HUES64 (cell line): ENCODE results near the gene TMC1.

Source experiments
- H3K27ac ChIP-seq: 2 replicates; pipeline ENCODE4 v1.7.0; 2013; ENCODE audit warnings: low read depth, low read length, inconsistent platforms
- H3K27me3 ChIP-seq: 2 replicates; pipeline ENCODE4 v1.6.1; 2013; ENCODE audit warnings: mild to moderate bottlenecking, low read length; ENCODE audit not compliant: insufficient read depth
- H3K36me3 ChIP-seq: 2 replicates; pipeline ENCODE4 v1.6.1; 2013; ENCODE audit warnings: mild to moderate bottlenecking, low read length; ENCODE audit not compliant: insufficient read depth
- H3K4me1 ChIP-seq: 2 replicates; pipeline ENCODE4 v1.6.1; 2013; ENCODE audit warnings: mild to moderate bottlenecking, low read length, moderate library complexity; ENCODE audit not compliant: insufficient read depth
- H3K4me3 ChIP-seq: 2 replicates; pipeline ENCODE4 v1.5.1; 2013; ENCODE audit warnings: mild to moderate bottlenecking, low read length, moderate library complexity
- H3K9ac ChIP-seq: 2 replicates; pipeline ENCODE4 v1.6.1; 2013; ENCODE audit warnings: mild to moderate bottlenecking, low read depth, low read length
- H3K9me3 ChIP-seq: 2 replicates; pipeline ENCODE4 v1.6.1; 2013; ENCODE audit warnings: low read depth, low read length; ENCODE audit not compliant: insufficient read depth
- WGBS: fragments of 150-250, 120-280 bp; methylation state at CpG from one replicate; pipeline ENCODE4 v1.1.7; 2013; ENCODE audit warnings: missing lambda C conversion rate; 5-methylcytosine and 5-hydroxymethylcytosine counted together

The TMC1 gene

DNA sequence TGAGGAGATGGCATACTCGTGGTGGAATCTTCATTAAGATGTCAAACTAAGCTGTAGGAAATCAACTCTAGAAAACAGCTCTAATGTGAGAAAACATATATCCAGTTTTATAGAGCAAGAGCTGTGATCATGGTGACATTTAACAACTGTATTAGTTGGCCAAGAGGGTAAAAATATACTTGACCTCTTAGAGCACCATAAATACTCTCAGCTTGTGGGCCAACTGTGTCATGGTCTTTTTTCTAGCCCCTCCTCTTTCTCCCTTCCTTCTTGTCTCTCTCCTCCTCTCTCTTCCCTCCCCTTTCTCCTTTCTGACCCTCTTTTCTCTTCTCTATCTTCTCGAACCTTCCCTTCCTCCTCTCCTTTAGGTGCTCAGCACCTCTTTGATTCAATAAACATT lies 54.7 kb downstream of the TMC1 start:
- Histone ChIP-seq H3K27ac (no peak overlapping the region), H3K9me3 (no peaks in the 10 kb centered on the region), H3K9ac (no peak overlapping the region), H3K36me3 (no peaks in the 10 kb centered on the region), H3K4me1 (peaks cover 4% of the 10 kb centered on the region; the same call in 1 of the 2 replicates), H3K4me3 (no peak overlapping the region), H3K27me3 (no peaks in the 10 kb centered on the region)
- 92% methylated on average over 2 of the region's 2 CpGs for WGBS

DNA sequence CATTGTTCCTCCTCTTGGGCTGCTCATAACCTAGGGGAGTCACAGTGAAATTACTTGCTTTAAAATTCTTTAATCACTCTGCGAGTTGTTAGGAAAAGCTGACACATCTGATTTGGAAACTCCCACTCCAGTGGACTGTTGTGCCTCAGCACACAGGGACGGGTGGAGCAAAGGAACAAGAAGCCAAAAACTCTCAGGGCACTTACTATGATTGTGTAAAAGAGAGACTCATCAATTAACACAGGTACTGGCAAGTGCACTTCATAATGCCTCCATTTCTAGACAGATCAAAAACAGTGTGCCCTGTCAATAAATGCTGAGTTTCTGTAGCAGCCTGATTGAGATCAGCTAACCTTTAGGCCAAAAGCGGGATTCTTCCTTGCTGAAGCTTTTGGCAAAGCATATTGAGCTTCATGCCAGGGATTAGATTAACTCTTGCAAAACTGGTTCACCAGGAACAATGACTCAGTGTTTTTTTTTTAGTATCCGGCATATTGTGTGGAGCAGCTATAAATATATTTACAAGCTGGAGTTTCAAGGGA lies 55.9 kb downstream of the TMC1 start:
- Histone ChIP-seq H3K27ac (no peak overlapping the region), H3K27me3 (no peaks in the 10 kb centered on the region), H3K36me3 (no peaks in the 10 kb centered on the region), H3K4me1 (peaks cover 4% of the 10 kb centered on the region; the same call in 1 of the 2 replicates), H3K4me3 (no peak overlapping the region), H3K9me3 (no peaks in the 10 kb centered on the region), H3K9ac (no peak overlapping the region)
- 93% methylated on average over 4 of the region's 4 CpGs for WGBS

DNA sequence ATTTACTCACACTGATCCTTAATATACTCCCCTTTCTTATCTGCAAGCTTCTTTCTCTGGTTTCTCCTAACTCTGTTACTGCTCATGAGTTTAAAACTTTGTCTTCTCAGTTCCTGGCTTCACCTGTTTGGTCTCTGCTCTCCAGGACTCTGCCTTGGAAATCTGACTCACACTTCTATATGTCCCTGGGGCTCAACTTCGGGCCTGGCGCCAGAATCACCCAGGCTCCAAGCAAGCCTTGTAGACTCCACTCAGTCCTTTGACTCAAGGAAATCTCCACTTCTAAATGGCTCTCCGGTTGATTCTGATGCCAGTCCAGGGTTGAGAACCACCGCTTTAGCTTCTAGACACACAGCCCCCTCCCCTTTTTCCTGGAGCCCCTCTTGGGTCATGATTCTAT lies 57.8 kb downstream of the TMC1 start:
- no peak overlapping the region for H3K9ac ChIP-seq
- 94% methylated on average over 4 of the region's 4 CpGs for WGBS
- no peak overlapping the region for H3K27ac ChIP-seq
- H3K4me3 ChIP-seq, result no peak overlapping the region
- H3K27me3 ChIP-seq, result no peaks in the 10 kb centered on the region
- H3K36me3 ChIP-seq, result no peaks in the 10 kb centered on the region
- H3K4me1 ChIP-seq, result peaks cover 4% of the 10 kb centered on the region; the same call in 1 of the 2 replicates
- H3K9me3 ChIP-seq, result no peaks in the 10 kb centered on the region

DNA sequence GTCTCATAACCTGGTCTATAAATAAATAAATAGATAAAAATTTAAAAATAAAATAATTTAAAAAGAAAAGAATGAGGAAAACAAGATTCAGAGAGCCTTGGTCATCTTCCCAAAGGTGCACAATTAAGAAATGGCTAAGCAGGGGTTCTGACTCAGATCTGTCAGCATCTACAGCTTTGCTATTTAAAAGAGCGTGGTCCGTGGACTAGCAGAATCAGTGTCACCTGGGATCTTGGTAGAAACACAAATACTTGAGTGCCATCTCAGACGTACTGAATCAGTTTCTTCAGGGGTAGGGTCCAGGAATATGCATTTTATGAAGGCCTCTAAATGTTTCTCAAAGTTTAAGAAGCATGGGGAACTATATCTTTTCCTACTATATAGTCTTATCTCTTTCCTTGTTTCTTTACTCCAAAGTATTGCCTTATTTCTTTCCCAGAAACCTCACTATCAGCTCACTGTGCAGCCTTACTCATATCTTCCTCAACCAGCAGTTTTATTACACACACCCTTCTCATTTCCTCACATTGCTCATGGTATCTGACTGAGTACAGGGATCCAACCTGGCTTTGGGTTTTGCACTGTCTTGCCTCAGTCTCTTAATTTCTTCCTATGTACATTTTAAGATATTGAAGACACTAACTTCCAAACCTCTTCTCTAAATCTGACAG lies 58.6 kb downstream of the TMC1 start:
- Histone ChIP-seq H3K4me3 (no peak overlapping the region), H3K27ac (no peak overlapping the region)
- 92% methylated on average over 3 of the region's 3 CpGs for WGBS

DNA sequence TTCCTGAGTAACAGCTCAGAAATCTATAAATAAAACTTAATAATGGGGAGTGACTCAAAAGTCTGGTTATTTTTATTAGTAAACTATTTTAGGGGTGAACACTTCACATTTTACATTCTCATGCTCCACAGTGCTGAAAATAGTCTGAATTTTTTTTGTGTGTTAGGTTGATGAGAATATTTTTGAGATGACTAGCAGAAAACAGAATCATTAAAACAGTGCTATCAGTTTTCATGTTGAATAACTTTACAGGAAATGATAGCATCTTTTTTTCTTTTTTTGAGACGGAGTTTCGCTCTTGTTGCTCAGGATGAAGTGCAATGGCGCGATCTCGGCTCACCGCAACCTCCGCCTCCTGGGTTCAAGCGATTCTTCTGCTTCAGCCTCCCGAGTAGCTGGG lies 60.3 kb downstream of the TMC1 start:
- H3K27ac ChIP-seq, result no peak overlapping the region

More for the DNA sequence above, 58.6 kb downstream of the TMC1 start:
- Histone ChIP-seq H3K9ac (no peak overlapping the region), H3K27me3 (no peaks in the 10 kb centered on the region), H3K4me1 (peaks cover 4% of the 10 kb centered on the region; the same call in 1 of the 2 replicates), H3K9me3 (no peaks in the 10 kb centered on the region), H3K36me3 (no peaks in the 10 kb centered on the region)

DNA sequence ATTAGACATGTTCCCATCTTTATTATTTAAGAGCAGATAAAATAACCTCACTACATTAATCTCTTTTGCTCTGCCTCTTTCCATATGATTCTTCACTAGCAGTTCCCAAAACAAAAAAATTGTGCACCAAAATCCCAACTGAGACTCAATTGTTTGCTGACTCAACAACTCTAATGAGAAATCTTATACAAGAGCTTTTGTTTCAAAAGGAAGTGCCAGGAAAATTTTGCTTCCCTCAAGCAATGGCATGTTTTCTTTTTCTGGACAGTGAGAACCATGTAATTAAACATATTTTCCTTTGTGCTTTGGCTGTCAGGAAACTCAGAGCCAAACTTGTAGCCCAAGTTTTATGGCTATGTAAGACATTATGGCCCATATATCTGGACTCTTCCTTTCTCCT lies 62.0 kb downstream of the TMC1 start:
- Histone ChIP-seq H3K4me3 (no peak overlapping the region), H3K36me3 (no peaks in the 10 kb centered on the region), H3K27ac (no peak overlapping the region), H3K4me1 (no peaks in the 10 kb centered on the region; the same call in 1 of the 2 replicates), H3K9me3 (no peaks in the 10 kb centered on the region), H3K9ac (no peak overlapping the region), H3K27me3 (no peaks in the 10 kb centered on the region)

More for the DNA sequence above, 60.3 kb downstream of the TMC1 start:
- Histone ChIP-seq H3K9me3 (no peaks in the 10 kb centered on the region), H3K4me3 (no peak overlapping the region), H3K27me3 (no peaks in the 10 kb centered on the region), H3K9ac (no peak overlapping the region), H3K4me1 (peaks cover 4% of the 10 kb centered on the region; the same call in 1 of the 2 replicates), H3K36me3 (no peaks in the 10 kb centered on the region)
- 98% methylated on average over 9 of the region's 9 CpGs for WGBS

DNA sequence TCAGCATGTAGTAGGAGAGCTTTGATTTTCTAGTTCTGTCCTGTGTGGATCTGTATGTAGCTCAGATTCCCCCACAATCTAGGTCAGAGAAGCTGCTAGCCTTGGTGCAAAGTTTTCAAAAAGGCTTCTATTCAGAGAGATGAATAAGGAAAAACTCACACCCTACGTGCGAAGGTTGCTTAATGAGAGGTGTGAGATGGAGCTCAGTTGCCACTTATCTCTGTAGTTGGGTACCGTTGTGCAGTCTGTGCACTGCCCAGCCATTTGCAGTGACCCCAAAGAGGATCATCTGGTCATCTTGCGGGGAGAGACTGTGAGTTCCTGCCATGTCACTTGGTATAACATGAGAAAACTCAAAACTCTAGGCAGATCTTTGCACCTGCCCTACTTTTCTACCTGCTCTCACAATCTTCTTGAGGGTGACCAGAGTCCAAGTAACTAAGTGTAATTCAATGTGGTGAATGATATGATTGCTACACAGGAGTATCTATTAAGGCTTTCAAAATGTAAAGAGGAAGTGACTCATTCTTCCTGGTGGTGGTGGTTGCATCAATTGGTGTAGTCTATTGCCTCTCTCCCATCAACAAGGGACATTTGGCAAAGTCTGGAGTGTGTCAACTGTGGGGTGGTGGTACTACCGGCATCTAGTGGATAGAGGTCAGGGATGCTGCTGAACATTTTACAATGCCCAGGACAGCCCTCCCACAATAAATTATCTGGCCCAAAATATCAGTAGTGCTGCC lies 65.2 kb downstream of the TMC1 start:
- H3K9me3 ChIP-seq, result no peaks in the 10 kb centered on the region
- no peak overlapping the region for H3K27ac ChIP-seq
- H3K4me1 ChIP-seq, result peaks cover 8% of the 10 kb centered on the region; the same call in 1 of the 2 replicates
- no peaks in the 10 kb centered on the region for H3K27me3 ChIP-seq
- H3K36me3 ChIP-seq, result no peaks in the 10 kb centered on the region
- H3K9ac ChIP-seq, result no peak overlapping the region
- H3K4me3 ChIP-seq, result no peak overlapping the region
- over 99% methylated on average over 4 of the region's 5 CpGs for WGBS

DNA sequence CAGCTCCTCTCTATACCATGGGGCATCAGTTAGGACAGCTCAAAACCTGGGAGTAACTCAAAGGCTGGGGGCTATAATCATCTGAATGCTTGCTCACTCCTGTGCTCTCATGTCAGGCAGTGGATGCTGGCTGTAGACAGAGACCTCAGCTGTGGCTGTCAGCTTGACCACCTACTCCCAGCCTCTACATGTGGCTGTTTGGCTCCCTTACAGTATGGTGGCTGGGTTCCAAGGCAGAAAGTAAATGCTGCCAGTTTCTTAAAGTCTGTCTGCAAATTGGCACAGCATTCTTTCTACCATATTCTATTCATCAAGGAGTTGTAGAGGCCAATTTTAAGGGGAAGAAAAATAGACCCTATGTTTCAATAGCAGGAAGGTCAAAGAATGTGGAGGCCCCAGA lies 66.9 kb downstream of the TMC1 start:
- Histone ChIP-seq H3K4me3 (no peak overlapping the region), H3K9ac (no peak overlapping the region), H3K27ac (no peak overlapping the region), H3K9me3 (no peaks in the 10 kb centered on the region), H3K4me1 (peaks cover 11% of the 10 kb centered on the region; the same call in 1 of the 2 replicates), H3K36me3 (no peaks in the 10 kb centered on the region), H3K27me3 (no peaks in the 10 kb centered on the region)

DNA sequence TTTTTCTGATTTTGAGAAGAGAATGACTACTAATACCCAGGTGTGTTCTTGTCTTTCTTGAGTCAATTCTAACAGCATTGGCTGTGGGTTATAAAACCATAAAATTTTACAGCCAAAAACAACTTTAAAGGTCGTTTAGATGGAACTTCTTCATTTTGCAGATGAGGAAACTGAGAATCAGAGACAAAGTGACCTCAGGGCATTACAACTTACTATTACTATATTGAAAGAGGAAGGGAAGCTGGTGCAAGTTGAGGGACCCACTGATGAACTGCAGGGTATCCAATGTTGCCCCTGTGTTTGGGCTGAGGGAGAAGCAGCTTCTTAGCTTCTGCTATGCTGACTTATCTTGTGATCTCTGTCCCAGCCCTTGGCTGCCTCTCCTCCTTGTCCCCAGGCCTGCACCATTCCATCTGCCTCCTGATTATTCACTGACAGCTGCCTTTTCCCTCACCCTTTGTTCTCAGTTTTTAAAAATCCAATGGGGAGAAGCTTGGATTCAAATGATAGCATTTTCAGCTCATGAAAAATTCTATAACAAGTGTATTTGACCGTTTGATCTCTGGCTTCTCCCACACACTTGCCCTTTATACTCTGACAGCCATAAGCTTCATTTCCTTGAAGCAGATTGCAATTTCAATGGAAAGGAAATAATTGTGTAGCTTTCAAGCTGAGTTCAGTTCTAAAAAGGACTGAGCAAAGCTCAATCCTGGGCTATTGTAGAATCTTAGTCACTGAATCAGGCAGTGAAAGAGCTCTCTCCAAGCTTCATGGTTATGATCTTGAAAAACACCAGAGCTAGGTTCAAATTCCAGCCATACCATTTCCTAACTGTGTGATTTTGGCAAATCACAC lies 68.5 kb downstream of the TMC1 start:
- H3K4me3 ChIP-seq, result no peak overlapping the region
- H3K27me3 ChIP-seq, result no peaks in the 10 kb centered on the region
- H3K9ac ChIP-seq, result no peak overlapping the region
- no peaks in the 10 kb centered on the region for H3K9me3 ChIP-seq
- no peaks in the 10 kb centered on the region for H3K36me3 ChIP-seq
- H3K27ac ChIP-seq, result no peak overlapping the region
- WGBS, result 85% methylated on average over 2 of the region's 2 CpGs
- peaks cover 11% of the 10 kb centered on the region; the same call in 1 of the 2 replicates for H3K4me1 ChIP-seq

DNA sequence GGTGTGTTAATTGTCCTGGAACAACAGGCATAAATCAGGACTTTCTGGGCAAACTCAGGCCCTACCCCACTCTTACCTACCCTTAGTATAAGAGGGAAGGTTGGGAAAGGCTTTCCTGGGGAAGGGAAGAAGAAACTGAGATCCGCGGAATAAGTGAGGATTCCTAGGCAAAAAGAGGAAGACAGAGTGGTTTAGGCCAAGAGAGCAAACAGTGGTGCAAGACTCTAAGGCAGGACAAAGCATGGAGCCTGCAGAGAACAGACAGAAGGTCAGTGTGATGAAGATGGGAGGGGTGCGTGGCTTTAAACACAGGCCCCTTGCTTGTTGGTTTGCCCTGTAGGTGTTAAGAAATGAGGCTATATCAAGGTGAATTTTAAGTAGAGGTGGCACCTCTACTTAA lies 69.4 kb downstream of the TMC1 start:
- WGBS, result 95% methylated on average over 3 of the region's 3 CpGs
- Histone ChIP-seq H3K9me3 (no peaks in the 10 kb centered on the region), H3K27ac (no peak overlapping the region), H3K4me1 (peaks cover 11% of the 10 kb centered on the region; the same call in 1 of the 2 replicates), H3K4me3 (no peak overlapping the region), H3K9ac (no peak overlapping the region), H3K27me3 (no peaks in the 10 kb centered on the region), H3K36me3 (no peaks in the 10 kb centered on the region)
